ENCODE results near the gene CACNG5.
"Not testable (repeated sequence)": the region's sequence is repeated elsewhere in the genome, so short reads cannot be mapped to it uniquely, and the experiment has no call there.

Gene CACNG5

GRCh38 chr17:66893382-66893781 is 58.5 kb downstream of the CACNG5 start:
- in situ Hi-C loops (cut with HindIII; ENCODE audit: low pct_ligation_motif_present, low pct_unique_long_range_greater_than_20kb, low sequenced_read_pairs), result no loop called here
- no peak for DNase-seq

GRCh38 chr17:66893863-66894262 is 58.9 kb downstream of the CACNG5 start:
- DNase-seq, result no peak
- in situ Hi-C loops (cut with HindIII; ENCODE audit: low pct_ligation_motif_present, low pct_unique_long_range_greater_than_20kb, low sequenced_read_pairs), result no loop called here

- DNase-seq, result no peak
- in situ Hi-C loops (cut with HindIII; ENCODE audit: low pct_ligation_motif_present, low pct_unique_long_range_greater_than_20kb, low sequenced_read_pairs), result no loop called here
Measured at GRCh38 chr17:66897141-66897540, 62.2 kb downstream of the CACNG5 start.

- in situ Hi-C loops (cut with HindIII; ENCODE audit: low pct_ligation_motif_present, low pct_unique_long_range_greater_than_20kb, low sequenced_read_pairs), result no loop called here
- no peak for DNase-seq
Measured at GRCh38 chr17:66898536-66898935, 63.6 kb downstream of the CACNG5 start.

- peak; percentile 8 for DNase-seq
- in situ Hi-C loops (cut with HindIII; ENCODE audit: low pct_ligation_motif_present, low pct_unique_long_range_greater_than_20kb, low sequenced_read_pairs), result no loop called here
Measured at GRCh38 chr17:66900126-66901010, 65.5 kb downstream of the CACNG5 start.

- DNase-seq; in situ Hi-C loops (cut with HindIII; ENCODE audit: low pct_ligation_motif_present, low pct_unique_long_range_greater_than_20kb, low sequenced_read_pairs): not testable (repeated sequence)
Measured at GRCh38 chr17:66903296-66903695, 68.4 kb downstream of the CACNG5 start.

GRCh38 chr17:66903781-66904180 is 68.9 kb downstream of the CACNG5 start:
- in situ Hi-C loops (cut with HindIII; ENCODE audit: low pct_ligation_motif_present, low pct_unique_long_range_greater_than_20kb, low sequenced_read_pairs), result no loop called here
- DNase-seq, result no peak

GRCh38 chr17:66904760-66905624 is 70.1 kb downstream of the CACNG5 start:
- in situ Hi-C loops (cut with HindIII; ENCODE audit: low pct_ligation_motif_present, low pct_unique_long_range_greater_than_20kb, low sequenced_read_pairs), result no loop called here
- DNase-seq, result peak; percentile 12

- in situ Hi-C loops (cut with HindIII; ENCODE audit: low pct_ligation_motif_present, low pct_unique_long_range_greater_than_20kb, low sequenced_read_pairs), result no loop called here
- peak; percentile 73 for DNase-seq
Measured at GRCh38 chr17:66906321-66907278, 71.7 kb downstream of the CACNG5 start.

- DNase-seq, result no peak
- in situ Hi-C loops (cut with HindIII; ENCODE audit: low pct_ligation_motif_present, low pct_unique_long_range_greater_than_20kb, low sequenced_read_pairs), result no loop called here
Measured at GRCh38 chr17:66909804-66910373, 75.0 kb downstream of the CACNG5 start.

- in situ Hi-C loops (cut with HindIII; ENCODE audit: low pct_ligation_motif_present, low pct_unique_long_range_greater_than_20kb, low sequenced_read_pairs), result no loop called here
- no peak for DNase-seq
Measured at GRCh38 chr17:66910651-66911285, 75.9 kb downstream of the CACNG5 start.

GRCh38 chr17:66915204-66915611 is 80.3 kb downstream of the CACNG5 start:
- in situ Hi-C loops (cut with HindIII; ENCODE audit: low pct_ligation_motif_present, low pct_unique_long_range_greater_than_20kb, low sequenced_read_pairs), result no loop called here
- DNase-seq, result peak; percentile 61

- DNase-seq, result no peak
- in situ Hi-C loops (cut with HindIII; ENCODE audit: low pct_ligation_motif_present, low pct_unique_long_range_greater_than_20kb, low sequenced_read_pairs), result no loop called here
Measured at GRCh38 chr17:66915792-66916191, 80.9 kb downstream of the CACNG5 start.

- DNase-seq, result no peak
- in situ Hi-C loops (cut with HindIII; ENCODE audit: low pct_ligation_motif_present, low pct_unique_long_range_greater_than_20kb, low sequenced_read_pairs), result no loop called here
Measured at GRCh38 chr17:66916946-66917345, 82.0 kb downstream of the CACNG5 start.

GRCh38 chr17:66918896-66919295 is 84.0 kb downstream of the CACNG5 start:
- DNase-seq, result no peak
- in situ Hi-C loops (cut with HindIII; ENCODE audit: low pct_ligation_motif_present, low pct_unique_long_range_greater_than_20kb, low sequenced_read_pairs), result no loop called here

- in situ Hi-C loops (cut with HindIII; ENCODE audit: low pct_ligation_motif_present, low pct_unique_long_range_greater_than_20kb, low sequenced_read_pairs), result no loop called here
- DNase-seq, result no peak
Measured at GRCh38 chr17:66920435-66920834, 85.5 kb downstream of the CACNG5 start.

- in situ Hi-C loops (cut with HindIII; ENCODE audit: low pct_ligation_motif_present, low pct_unique_long_range_greater_than_20kb, low sequenced_read_pairs), result no loop called here
Measured at GRCh38 chr17:66920950-66921349, 86.0 kb downstream of the CACNG5 start.

GRCh38 chr17:66923886-66924285 is 89.0 kb downstream of the CACNG5 start:
- in situ Hi-C loops (cut with HindIII; ENCODE audit: low pct_ligation_motif_present, low pct_unique_long_range_greater_than_20kb, low sequenced_read_pairs), result no loop called here
- DNase-seq, result no peak

More at GRCh38 chr17:66920950-66921349, 86.0 kb downstream of the CACNG5 start:
- DNase-seq, result no peak
